Ishikawa (cell line): ENCODE results near the gene CD36.

Experiments
- CREB1 ChIP-seq: IDR thresholded peaks from 2 replicates; pipeline ENCODE4 v1.6.1; 2012; ENCODE audit warnings: low read depth
- EP300 ChIP-seq: IDR thresholded peaks from 2 replicates; pipeline ENCODE4 v1.6.1; 2012; ENCODE audit warnings: borderline replicate concordance
- FOXM1 ChIP-seq: IDR thresholded peaks from 2 replicates; pipeline ENCODE4 v1.6.1; 2012; ENCODE audit warnings: low read depth, borderline replicate concordance
- RAD21 ChIP-seq: IDR thresholded peaks from 2 replicates; pipeline ENCODE4 v1.6.1; 2012; ENCODE audit warnings: low read depth
- YY1 ChIP-seq: IDR thresholded peaks from 2 replicates; pipeline ENCODE4 v1.6.1; 2012; ENCODE audit warnings: low read depth
- ZBTB7A ChIP-seq: IDR thresholded peaks from 2 replicates; pipeline ENCODE4 v1.6.1; 2012; ENCODE audit warnings: low read depth
- TF ChIP-seq, protein P1 (sequence below): IDR thresholded peaks from 2 replicates; pipeline ENCODE4 v1.6.1; 2012
- TF ChIP-seq, protein P2 (sequence below): IDR thresholded peaks from 2 replicates; pipeline ENCODE4 v1.6.1; 2012; ENCODE audit warnings: low read depth, mild to moderate bottlenecking

DNA sequence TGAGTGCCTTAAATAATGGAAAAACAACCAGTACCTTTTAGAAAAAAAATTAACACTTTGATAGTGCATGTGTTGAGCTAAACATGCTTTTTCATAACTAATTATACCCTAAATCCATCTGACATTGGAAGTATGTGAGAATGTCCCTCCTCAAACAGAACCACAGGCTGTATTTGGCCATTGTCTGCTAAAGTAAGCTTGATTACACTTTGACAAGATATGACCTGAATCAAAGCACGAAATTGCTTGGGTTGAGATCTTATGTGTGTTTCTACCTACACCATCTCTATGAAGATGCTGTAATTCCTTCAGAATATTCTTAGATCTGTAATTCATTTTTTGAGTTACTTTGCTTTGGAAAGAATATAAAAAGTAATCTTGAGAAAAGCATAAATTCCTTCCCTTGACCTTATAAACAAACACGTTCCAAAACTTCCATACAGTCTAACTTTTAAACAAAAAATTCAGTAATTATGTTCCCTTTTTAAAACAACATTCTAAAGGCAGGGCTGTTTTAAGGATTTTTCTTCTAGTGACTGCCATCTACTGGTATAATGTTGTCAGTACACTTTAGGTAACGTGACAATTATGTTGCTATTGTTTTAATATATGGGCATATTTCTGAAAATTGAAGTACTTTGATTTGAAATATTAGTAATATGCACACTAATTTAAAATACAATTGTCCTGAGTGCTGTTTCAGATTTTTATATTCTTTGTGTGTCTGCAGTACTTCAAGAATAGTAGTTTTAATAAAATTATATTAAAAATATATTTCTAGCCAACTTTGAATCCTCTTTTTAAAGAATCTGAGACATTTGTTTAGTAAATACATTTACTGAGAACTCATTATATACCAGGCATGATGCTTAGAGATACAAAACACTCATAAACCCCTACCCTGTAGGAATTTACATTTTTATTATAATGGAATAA lies 20.9 kb downstream of the CD36 start:
- TF ChIP-seq RAD21 (peak; percentile 76), EP300 (no peak), CREB1 (no peak), YY1 (no peak), FOXM1 (no peak), ZBTB7A (no peak)
- TF ChIP-seq, protein P1, sequence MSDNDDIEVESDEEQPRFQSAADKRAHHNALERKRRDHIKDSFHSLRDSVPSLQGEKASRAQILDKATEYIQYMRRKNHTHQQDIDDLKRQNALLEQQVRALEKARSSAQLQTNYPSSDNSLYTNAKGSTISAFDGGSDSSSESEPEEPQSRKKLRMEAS = no peak
- TF ChIP-seq, protein P2, sequence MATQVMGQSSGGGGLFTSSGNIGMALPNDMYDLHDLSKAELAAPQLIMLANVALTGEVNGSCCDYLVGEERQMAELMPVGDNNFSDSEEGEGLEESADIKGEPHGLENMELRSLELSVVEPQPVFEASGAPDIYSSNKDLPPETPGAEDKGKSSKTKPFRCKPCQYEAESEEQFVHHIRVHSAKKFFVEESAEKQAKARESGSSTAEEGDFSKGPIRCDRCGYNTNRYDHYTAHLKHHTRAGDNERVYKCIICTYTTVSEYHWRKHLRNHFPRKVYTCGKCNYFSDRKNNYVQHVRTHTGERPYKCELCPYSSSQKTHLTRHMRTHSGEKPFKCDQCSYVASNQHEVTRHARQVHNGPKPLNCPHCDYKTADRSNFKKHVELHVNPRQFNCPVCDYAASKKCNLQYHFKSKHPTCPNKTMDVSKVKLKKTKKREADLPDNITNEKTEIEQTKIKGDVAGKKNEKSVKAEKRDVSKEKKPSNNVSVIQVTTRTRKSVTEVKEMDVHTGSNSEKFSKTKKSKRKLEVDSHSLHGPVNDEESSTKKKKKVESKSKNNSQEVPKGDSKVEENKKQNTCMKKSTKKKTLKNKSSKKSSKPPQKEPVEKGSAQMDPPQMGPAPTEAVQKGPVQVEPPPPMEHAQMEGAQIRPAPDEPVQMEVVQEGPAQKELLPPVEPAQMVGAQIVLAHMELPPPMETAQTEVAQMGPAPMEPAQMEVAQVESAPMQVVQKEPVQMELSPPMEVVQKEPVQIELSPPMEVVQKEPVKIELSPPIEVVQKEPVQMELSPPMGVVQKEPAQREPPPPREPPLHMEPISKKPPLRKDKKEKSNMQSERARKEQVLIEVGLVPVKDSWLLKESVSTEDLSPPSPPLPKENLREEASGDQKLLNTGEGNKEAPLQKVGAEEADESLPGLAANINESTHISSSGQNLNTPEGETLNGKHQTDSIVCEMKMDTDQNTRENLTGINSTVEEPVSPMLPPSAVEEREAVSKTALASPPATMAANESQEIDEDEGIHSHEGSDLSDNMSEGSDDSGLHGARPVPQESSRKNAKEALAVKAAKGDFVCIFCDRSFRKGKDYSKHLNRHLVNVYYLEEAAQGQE = no peak
